Endothelial cell of umbilical vein (primary cell): ENCODE measurements around the gene FAT2. TPM values are rescaled to one million over a fixed set of nuclear protein-coding genes. Genes with fewer than 3 reads are reported as not detected.

Experiments
- BruUV-seq: library from RNA; stranded (reverse); fragments of 400-500 nt; replicated peaks from 2 replicates; lab custom pipeline; 2021; lab: Mats Ljungman, UMichigan
- CTCF ChIA-PET: fragments of 300-600, 350-600 bp; sonication (Branson Sonifier 250); formaldehyde crosslinking; loops from one replicate; lab custom pipeline; 2021; ENCODE audit warnings: antibody characterized with exemption, inconsistent platforms; lab: Charles Lee
- POLR2A ChIA-PET: fragments of 300-600, 350-600 bp; sonication (Branson Sonifier 250); formaldehyde crosslinking; loops from one replicate; lab custom pipeline; 2021; ENCODE audit warnings: antibody characterized with exemption, inconsistent platforms; lab: Charles Lee
- DNase-seq: peaks from one replicate; pipeline ENCODE4 v3.0.0-alpha.2; 2011; ENCODE audit warnings: low read depth, low spot score
- FAIRE-seq: peaks from 2 replicates; lab custom pipeline; 2011; peaks lifted over from hg19 to GRCh38; lab: Jason Lieb, UNC
- H2AFZ ChIP-seq: 2 replicates; pipeline ENCODE4 v1.6.0; 2012; ENCODE audit warnings: low read depth, low read length, control low read depth, inconsistent platforms
- H3K27ac ChIP-seq: 2 replicates; pipeline ENCODE4 v1.5.1; 2011; ENCODE audit warnings: low read depth, mild to moderate bottlenecking, control low read depth, low read length, moderate library complexity; ENCODE audit not compliant: insufficient read depth
- H3K27me3 ChIP-seq, 2 experiments: 2 replicates each; pipeline versions ENCODE4 v1.6.0 to v1.6.1; 2011; ENCODE audit warnings: low read length in 2 of 2, mixed read lengths in 1 of 2; ENCODE audit not compliant: control insufficient read depth in 2 of 2, insufficient read depth in 2 of 2
- H3K36me3 ChIP-seq, 2 experiments: 2 replicates in 1 of 2; 3 replicates in 1 of 2; pipeline ENCODE4 v1.5.1; 2011; ENCODE audit warnings: low read length in 2 of 2, mild to moderate bottlenecking in 1 of 2, moderate library complexity in 1 of 2; ENCODE audit not compliant: control insufficient read depth in 2 of 2, insufficient read depth in 2 of 2; ENCODE audit errors: extremely low read depth in 1 of 2
- H3K4me1 ChIP-seq: 3 replicates; pipeline ENCODE4 v1.5.1; 2011; ENCODE audit warnings: mild to moderate bottlenecking, low read length; ENCODE audit not compliant: control insufficient read depth, insufficient read depth; ENCODE audit errors: extremely low read depth
- H3K4me2 ChIP-seq: 2 replicates; pipeline ENCODE4 v1.6.1; 2011; ENCODE audit warnings: low read length, control low read depth, mixed read lengths; ENCODE audit not compliant: insufficient read depth
- H3K4me3 ChIP-seq, 3 experiments: fragments of 200-600 bp in 1 of 3; sonication (generic), shearing (Covaris generic) in 1 of 3; replicated peaks in 1 of 3; 2 replicates each; pipeline ENCODE4 v1.5.1; 2011 to 2016; ENCODE audit warnings: control low read depth in 3 of 3, low read length in 3 of 3, mild to moderate bottlenecking in 2 of 3, inconsistent platforms in 1 of 3, low read depth in 1 of 3, moderate library complexity in 1 of 3; ENCODE audit not compliant: insufficient read depth in 1 of 3
- H3K79me2 ChIP-seq: 2 replicates; pipeline ENCODE4 v1.6.0; 2012; ENCODE audit warnings: low read length, inconsistent platforms; ENCODE audit not compliant: control insufficient read depth, insufficient read depth
- H3K9ac ChIP-seq: replicated peaks from 2 replicates; pipeline ENCODE3; 2011; ENCODE audit warnings: low read length, control low read depth; ENCODE audit not compliant: insufficient read depth; ENCODE audit errors: extremely low read depth
- H3K9me1 ChIP-seq: replicated peaks from 3 replicates; pipeline ENCODE4 v1.6.0; 2011; ENCODE audit warnings: mild to moderate bottlenecking, low read length; ENCODE audit not compliant: control insufficient read depth, insufficient read depth; ENCODE audit errors: extremely low read depth
- H3K9me3 ChIP-seq: replicated peaks from 2 replicates; pipeline ENCODE4 v1.5.1; 2012; ENCODE audit warnings: low read length, inconsistent platforms; ENCODE audit not compliant: control insufficient read depth, insufficient read depth
- H4K20me1 ChIP-seq: replicated peaks from 2 replicates; pipeline ENCODE3; 2011; ENCODE audit warnings: mild to moderate bottlenecking, low read length; ENCODE audit not compliant: control insufficient read depth, insufficient read depth; ENCODE audit errors: extremely low read depth
- CTCF ChIP-seq, 2 donors: IDR thresholded peaks; 1 replicate in 1 of 2; 2 replicates in 1 of 2; pipeline ENCODE4 v1.5.1; 2011; ENCODE audit warnings: low read length in 2 of 2, mild to moderate bottlenecking in 2 of 2, moderate library complexity in 2 of 2, control low read depth in 1 of 2, inconsistent platforms in 1 of 2, low read depth in 1 of 2; ENCODE audit not compliant: insufficient read depth in 1 of 2; ENCODE audit errors: extremely low read depth in 1 of 2
- EZH2 ChIP-seq: IDR thresholded peaks from 2 replicates; pipeline ENCODE4 v1.6.1; 2012; ENCODE audit warnings: borderline replicate concordance, low read depth, mild to moderate bottlenecking, moderate library complexity, low read length, inconsistent platforms; ENCODE audit not compliant: severe bottlenecking
- FOS ChIP-seq: IDR thresholded peaks from 2 replicates; pipeline ENCODE4 v1.6.1; 2011; ENCODE audit warnings: mild to moderate bottlenecking, low read length, moderate library complexity, borderline replicate concordance; ENCODE audit not compliant: insufficient read depth
- GATA2 ChIP-seq: IDR thresholded peaks from 2 replicates; pipeline ENCODE4 v1.7.0; 2011; ENCODE audit warnings: low read depth, mild to moderate bottlenecking, moderate library complexity, mixed read lengths, low read length; ENCODE audit not compliant: insufficient read length, insufficient read depth
- JUN ChIP-seq: IDR thresholded peaks from 2 replicates; pipeline ENCODE4 v1.6.1; 2011; ENCODE audit warnings: borderline replicate concordance, low read depth; ENCODE audit not compliant: insufficient read length, insufficient read depth
- MYC ChIP-seq: IDR thresholded peaks from one replicate; pipeline ENCODE4 v1.6.1; 2011; ENCODE audit warnings: mild to moderate bottlenecking, low read depth, low read length
- POLR2A ChIP-seq: IDR thresholded peaks from 2 replicates; pipeline ENCODE4 v1.6.1; 2012; ENCODE audit warnings: low read depth, mild to moderate bottlenecking, control low read depth, low read length
- POLR2AphosphoS5 ChIP-seq: IDR thresholded peaks from 2 replicates; pipeline ENCODE4 v1.6.1; 2012; ENCODE audit warnings: low read depth, mild to moderate bottlenecking, control low read depth, low read length, moderate library complexity; ENCODE audit not compliant: insufficient read depth
- dilution Hi-C: fragments of 300-500 bp; cut with MboI; formaldehyde crosslinking; loops from one replicate; pipeline ENCODE4 v1.15.0; 2019; ENCODE audit warnings: low sequenced_read_pairs; ENCODE audit not compliant: extremely low pct_ligation_motif_present
- intact Hi-C: fragments of 100-400 bp; cut with micrococcal nuclease; formaldehyde crosslinking; loops from one replicate; pipeline ENCODE4 v1.10.0; 2022
- polyA plus RNA-seq, 4 experiments: library from polyadenylated mRNA; depleted of rRNA in 3 of 4; stranded (reverse) in 3 of 4; unstranded in 1 of 4; fragments of >200 nt; gene quantifications; 2 replicates each; pipeline versions ENCODE4 v1.2.1 to v1.2.3, GENCODE V29; 2011 to 2012; ENCODE audit warnings: missing spikeins in 1 of 4
- total RNA-seq: library from RNA; stranded (reverse); gene quantifications from 2 replicates; pipeline ENCODE4 v1.2.3, GENCODE V29; 2021
- TF ChIP-seq, protein P1 (sequence below): IDR thresholded peaks from 2 replicates; pipeline ENCODE4 v1.6.1; 2011; ENCODE audit not compliant: insufficient read depth, insufficient read length

FAT2 gene
- total and polyA plus RNA-seq, 2 donors (not counting 3 experiments of a cell fraction or from before 2014, with no cell fraction given), result not detected

DNA sequence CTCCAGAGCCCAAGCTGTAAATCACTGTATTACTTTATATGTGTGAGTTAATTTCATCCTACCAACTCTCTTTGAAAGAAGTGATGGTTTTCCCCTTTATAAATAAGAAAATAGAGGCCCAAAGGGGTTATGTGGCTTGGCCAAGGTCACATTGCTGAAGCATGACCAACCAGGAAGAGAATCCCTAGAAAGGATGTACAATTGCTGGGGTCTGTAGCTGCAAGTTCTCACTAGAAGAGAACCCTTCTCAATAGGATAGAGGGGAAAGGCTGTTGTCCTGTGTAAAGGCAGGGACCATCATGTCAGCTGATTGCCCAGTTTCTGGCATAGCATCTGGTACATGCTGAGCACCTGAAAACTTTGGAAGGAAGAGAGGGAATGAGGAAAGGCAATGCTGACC is 39.0 kb upstream of the FAT2 start:
- CTCF ChIA-PET, result interaction anchor here (0.8 kb wide), 1 partner anchor 183 kb away, joined by 3 read pairs; the partner anchor contains the start of gene SLC36A1

GRCh38 chr5:151628112-151628823 is 37.1 kb upstream of the FAT2 start:
- no peaks in the 10 kb centered on the region for H3K9me1 ChIP-seq
- BruUV-seq, result no TSS peak

More for the DNA sequence above, 39.0 kb upstream of the FAT2 start:
- DNase-seq (no peak), FAIRE-seq (no peak)
- TF ChIP-seq JUN (no peak), FOS (peak; percentile 17)
- POLR2A ChIA-PET, result no interaction called here
- H3K9me3 ChIP-seq, result no peaks in the 10 kb centered on the region
- H3K27ac ChIP-seq, result no peak overlapping the region
- H4K20me1 ChIP-seq, result no peaks in the 10 kb centered on the region
- H3K79me2 ChIP-seq, result no peaks in the 10 kb centered on the region
- H3K4me3 ChIP-seq, result no peak overlapping the region
- H3K9me1 ChIP-seq, result no peaks in the 10 kb centered on the region
- no peak overlapping the region for H3K4me2 ChIP-seq
- BruUV-seq, result no TSS peak
- H3K27me3 ChIP-seq, result no peaks in the 10 kb centered on the region
- no peaks in the 10 kb centered on the region for H3K4me1 ChIP-seq
- H3K36me3 ChIP-seq, result no peaks in the 10 kb centered on the region
- intact Hi-C loops, result no loop called here
- H2AFZ ChIP-seq, result peak overlapping the region; percentile 44
- dilution Hi-C loops, result no loop called here
- no peak overlapping the region for H3K9ac ChIP-seq

More at GRCh38 chr5:151628112-151628823, 37.1 kb upstream of the FAT2 start:
- CTCF ChIA-PET, result interaction anchor here (0.7 to 1.4 kb wide), 2 partner anchors 12 to 23 kb away, joined by 3 to 4 read pairs; no protein-coding TSS in a partner anchor
- Histone ChIP-seq H3K4me3 (no peak overlapping the region), H3K79me2 (no peaks in the 10 kb centered on the region), H3K27me3 (no peaks in the 10 kb centered on the region), H3K4me1 (no peaks in the 10 kb centered on the region), H3K9ac (no peak overlapping the region), H3K36me3 (no peaks in the 10 kb centered on the region), H3K4me2 (no peak overlapping the region), H3K9me3 (no peaks in the 10 kb centered on the region), H4K20me1 (no peaks in the 10 kb centered on the region), H3K27ac (no peak overlapping the region), H2AFZ (no peak overlapping the region)
- dilution Hi-C loops (no loop called here), intact Hi-C loops (no loop called here)
- FAIRE-seq (no peak), DNase-seq (no peak)
- POLR2A ChIA-PET, result no interaction called here
- TF ChIP-seq POLR2AphosphoS5 (no peak), POLR2A (no peak), CTCF (IDR thresholded peaks at IDR 0.05; ENCODE audit: extremely low read depth in 1 of 2, insufficient read depth in 1 of 2, low read depth in 1 of 2, low read length in 2 of 2) (no peak), JUN (no peak), MYC (no peak), GATA2 (no peak), EZH2 (no peak), FOS (no peak)
- TF ChIP-seq, protein P1, sequence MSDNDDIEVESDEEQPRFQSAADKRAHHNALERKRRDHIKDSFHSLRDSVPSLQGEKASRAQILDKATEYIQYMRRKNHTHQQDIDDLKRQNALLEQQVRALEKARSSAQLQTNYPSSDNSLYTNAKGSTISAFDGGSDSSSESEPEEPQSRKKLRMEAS, result no peak
